SKM-1 (cell line): ENCODE results near the gene ENO2.
"Not testable (repeated sequence)": the region's sequence is repeated elsewhere in the genome, so short reads cannot be mapped to it uniquely, and the experiment has no call there.

Experiments used
- DNase-seq: peaks from one replicate; lab custom pipeline; 2025; ENCODE audit not compliant: unreplicated experiment; lab: John Stamatoyannopoulos, UW

Gene ENO2

GRCh38 chr12:6914246-6914946, at the start of gene ENO2:
Gene ENO2, plus strand, starts transcription at chr12:6914580. Its CDS starts 1,253 bp downstream, at chr12:6915833.
- DNase-seq, result no peak

DNA sequence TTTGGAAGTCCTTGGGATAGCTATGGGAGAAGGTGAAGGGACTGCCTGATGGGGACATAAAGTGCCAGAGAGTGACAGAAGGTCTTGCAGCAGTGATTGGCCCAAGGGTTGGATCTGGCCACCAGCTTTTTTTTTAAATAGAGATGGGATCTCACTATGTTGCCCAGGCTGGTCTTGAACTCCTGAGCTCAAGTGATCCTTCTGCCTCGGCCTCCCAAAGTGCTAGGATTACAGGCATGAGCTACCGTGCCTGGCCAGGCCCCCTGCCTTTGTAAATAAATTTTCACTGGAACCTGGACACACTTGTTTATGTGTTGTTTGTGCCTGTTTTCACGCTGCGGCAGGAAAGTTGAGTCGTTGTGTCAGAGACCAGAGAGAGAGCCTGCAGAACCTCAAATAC, 49.1 kb upstream of the ENO2 start:
- not testable (repeated sequence) for DNase-seq

DNA sequence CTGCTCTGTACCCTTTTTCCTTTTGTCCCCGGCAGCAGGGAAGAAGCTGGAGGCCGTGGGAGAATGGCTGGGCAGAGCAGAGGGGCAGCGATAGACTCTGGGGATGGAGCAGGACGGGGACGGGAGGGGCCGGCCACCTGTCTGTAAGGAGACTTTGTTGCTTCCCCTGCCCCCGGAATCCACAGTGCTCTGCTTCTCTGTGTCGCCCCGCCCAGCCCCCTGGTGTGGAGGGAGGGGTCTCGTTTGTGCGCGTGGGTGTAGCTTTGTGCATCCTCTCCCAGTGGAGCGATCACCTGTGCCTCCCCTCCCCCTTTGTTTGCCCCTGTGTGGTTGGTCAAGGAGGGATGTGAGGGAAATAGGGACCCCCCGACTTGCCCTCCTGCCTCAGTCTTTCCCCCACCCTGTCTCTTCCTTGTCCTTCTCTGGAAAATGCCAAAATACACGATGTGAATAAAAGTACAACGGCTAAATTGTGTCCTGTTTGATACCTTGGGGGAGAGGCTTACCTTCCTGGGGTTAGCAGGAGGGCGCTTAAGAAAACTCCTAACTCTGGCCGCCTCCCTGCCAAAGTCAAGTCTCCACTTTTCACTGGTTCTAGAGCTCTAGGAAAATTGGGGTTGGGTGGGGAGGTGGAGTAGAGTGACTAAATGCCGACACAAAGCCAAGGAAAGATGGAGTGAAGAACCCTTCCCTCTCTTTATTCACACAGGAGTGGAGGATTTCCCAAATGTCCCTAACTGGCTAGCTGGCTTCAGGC, 48.0 kb upstream of the ENO2 start:
- no peak for DNase-seq

GRCh38 chr12:6866920-6867412, 47.4 kb upstream of the ENO2 start:
- no peak for DNase-seq

DNA sequence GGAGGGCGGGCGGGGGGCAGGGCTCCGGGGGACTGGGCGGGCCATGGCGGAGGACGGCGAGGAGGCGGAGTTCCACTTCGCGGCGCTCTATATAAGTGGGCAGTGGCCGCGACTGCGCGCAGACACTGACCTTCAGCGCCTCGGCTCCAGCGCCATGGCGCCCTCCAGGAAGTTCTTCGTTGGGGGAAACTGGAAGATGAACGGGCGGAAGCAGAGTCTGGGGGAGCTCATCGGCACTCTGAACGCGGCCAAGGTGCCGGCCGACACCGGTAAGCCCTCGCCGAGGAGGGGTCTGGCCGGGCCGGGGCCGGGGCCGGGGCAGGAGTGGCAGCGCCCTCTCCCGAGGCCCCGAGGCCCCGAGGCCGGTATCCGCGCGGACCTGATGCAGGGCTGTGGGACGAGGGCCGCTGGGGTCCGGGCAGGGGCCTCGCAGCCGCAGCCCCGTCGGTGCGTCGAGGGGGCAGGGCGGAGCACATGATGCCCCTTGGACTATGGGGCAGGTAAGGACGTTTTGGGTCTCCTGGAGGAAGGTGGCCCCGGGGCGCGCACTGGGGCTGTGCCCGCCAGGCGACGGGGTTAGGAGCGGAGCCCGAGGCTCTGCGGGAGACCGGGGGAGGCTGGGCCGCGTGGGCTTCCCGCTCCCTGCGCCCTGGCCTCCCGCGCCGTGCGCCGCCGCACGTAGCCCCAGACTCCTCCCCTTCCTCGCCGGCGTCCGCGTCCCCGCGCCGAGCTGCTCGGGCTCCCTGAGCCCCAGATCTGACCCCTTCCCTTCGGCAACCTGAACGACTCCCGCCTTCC, 46.8 kb upstream of the ENO2 start, which contains the start of gene TPI1:
TPI1 (plus strand) TSS at position 119 of the 798 bp plus-strand sequence; CDS start at position 155, 36 bp downstream.
- peak; percentile 21 for DNase-seq

DNA sequence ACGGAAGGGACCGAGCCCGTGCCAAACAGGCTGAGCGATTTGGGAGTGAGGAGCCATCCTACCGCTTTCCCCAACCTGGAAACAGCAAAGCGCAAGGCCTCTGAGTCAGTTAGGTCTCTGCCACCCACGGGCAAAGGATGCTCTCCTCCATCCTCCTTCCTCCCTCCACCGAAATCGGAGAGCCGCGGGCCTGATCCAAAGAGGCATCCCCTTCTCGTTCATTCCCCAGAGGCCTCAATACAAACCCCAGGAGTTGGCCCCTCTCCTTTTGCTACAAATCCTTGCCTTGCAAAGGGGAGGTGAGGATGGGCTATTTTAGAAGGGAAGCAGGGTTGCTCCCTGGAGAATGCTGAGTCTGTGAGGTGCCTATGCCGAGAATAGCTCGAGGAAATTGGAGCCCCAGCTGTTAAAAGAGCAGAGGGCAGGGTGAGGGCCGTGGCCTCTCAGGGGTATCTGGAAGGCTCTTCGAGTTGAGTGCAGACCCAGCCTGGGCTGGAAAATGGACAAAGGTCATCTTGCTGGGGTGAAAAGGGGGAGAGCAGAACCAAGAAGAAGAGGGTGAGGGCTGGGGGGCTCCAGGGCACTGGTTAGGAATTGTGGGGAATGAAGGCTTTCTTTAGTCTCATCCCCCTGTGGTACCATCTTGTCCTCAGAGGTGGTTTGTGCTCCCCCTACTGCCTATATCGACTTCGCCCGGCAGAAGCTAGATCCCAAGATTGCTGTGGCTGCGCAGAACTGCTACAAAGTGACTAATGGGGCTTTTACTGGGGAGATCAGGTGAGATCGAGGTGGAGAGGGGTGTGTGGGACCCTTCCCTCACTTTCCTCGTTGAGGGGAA, 46.0 kb upstream of the ENO2 start:
- no peak for DNase-seq

DNA sequence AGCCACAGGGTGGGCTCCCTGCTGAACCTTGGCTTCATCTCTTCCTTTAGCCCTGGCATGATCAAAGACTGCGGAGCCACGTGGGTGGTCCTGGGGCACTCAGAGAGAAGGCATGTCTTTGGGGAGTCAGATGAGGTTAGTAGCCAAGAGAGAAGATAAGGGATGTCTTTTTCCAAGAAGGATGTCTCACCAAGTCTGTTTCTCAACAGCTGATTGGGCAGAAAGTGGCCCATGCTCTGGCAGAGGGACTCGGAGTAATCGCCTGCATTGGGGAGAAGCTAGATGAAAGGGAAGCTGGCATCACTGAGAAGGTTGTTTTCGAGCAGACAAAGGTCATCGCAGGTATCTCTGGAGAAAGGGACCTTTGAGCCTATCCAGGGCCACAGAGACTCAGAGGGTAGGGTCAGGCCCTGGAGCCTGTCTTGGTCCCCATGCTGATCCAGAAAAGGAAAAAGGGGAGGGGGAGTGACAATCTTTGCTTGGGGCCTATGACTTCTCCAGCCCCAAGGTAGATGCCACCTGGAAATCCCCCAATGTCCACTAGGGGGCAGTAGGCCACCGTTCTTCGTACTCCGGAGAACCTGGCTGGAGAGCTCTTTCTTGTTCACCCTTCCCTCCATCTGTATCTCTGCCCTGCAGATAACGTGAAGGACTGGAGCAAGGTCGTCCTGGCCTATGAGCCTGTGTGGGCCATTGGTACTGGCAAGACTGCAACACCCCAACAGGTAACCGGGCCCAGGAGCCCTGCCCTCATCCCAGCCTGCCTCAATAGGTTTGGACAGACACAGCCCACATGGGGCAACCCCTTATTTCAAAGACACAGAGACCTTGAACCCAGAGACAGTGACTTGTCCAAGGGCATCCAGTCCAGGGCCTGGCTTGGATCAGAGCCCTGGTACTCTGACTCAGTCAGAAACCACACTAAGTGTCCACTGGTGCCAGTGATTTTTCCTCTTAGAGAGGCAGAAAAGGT, 45.0 kb upstream of the ENO2 start:
- peak; percentile 20 for DNase-seq

GRCh38 chr12:6870304-6870703, 44.1 kb upstream of the ENO2 start:
- not testable (repeated sequence) for DNase-seq

- no peak for DNase-seq
These were observed 43.1 kb upstream of the ENO2 start for GRCh38 chr12:6871052-6871957.

DNA sequence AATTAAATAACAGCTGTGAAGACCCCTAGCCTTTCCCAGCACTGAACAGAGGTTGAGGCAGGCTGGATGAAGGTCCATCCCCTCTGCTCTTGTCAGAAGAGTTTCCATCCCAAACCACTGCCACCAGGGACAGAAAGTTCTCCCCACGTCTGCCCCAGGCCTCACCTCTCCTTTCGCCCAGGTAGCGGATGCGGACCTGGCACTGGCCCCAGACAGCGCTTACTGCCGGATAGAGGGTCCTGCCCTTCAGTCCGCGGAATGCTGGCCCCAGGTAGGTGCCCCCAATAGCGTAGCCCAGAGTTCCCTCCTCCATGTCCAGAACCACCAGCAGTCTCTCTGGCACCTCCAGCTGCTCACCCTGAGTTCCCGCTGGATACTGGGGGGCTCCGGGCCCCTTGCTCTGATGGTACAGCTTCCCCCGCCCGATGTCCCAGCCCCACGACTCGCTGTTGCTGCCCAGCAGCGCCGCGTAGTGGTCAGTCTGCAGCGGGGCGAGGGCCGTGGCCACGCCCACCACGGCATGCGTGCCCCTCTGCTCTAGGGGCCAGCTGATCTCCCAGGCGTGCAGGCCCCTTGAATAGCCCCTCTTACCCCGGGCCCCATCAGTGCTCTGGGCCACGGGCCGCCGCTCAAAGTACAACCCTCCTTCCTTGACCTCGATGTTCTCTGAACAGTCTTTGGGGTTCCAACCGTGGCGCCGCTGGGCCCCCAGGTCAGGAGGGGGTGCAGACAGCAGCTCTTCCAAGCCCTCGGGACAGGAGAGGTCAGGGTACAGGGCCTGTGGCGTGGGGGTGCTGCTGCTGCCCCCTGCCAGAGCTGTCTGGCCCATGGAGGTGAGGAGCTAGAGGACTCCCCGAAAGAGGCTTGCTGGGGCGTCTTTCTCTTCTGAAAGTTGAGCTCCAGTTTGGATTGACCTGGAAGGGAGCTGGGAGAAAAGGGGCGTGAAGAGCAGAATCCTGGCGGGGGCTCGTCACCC, 42.0 kb upstream of the ENO2 start:
- no peak for DNase-seq

DNA sequence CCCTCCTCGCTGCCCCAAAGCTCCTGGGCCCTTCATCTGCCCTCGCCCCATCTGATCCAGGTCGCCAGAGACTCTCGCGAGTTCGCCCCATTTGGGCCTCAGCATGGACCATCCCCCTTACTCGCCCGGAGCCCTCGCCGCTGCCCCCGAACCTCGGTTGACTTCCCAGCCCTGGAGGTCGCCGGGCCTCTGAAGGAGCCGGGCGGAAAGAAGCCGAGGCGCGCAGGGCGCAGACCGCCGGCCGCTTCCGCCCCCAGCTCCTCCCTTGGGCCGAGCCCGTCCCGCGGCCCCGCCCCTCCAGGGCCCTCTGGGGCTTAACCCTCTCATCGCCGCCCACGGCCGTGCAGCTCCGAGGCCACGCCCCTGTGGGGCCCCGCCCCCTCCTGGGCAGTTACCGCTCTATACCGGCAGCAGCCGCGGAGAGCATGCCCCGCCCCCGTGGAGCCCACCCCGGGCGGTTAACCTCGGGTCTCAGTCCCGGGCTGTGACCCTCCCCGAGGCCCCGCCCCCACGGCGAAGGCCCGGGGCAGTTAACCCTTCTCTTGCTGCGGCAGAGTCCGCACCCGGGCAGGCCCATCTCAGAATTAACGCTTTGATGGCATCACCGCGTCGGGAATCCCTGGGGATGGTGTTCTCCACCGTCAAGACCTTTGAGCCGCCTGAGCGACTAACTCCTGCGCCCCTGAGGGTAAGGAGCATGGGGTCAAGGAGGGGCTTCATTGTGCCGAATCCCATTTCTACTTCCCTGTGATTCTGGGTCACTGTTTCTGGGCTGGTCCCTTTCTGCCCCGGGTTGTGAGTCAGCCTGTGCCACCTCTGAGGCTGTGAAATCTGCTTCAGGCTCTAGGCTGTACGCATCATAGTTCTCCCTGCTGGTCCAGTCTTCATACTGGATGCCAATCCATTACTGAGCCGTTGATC, 41.0 kb upstream of the ENO2 start, which contains the start of gene SPSB2:
SPSB2 (minus strand) TSS at position 210 of the 921 bp plus-strand sequence. CDS start 402 bp downstream, outside the sequence.
- peak; percentile 80 for DNase-seq

GRCh38 chr12:6874015-6874368, 40.4 kb upstream of the ENO2 start:
- DNase-seq, result not testable (repeated sequence)

GRCh38 chr12:6879824-6880223, 34.6 kb upstream of the ENO2 start:
- DNase-seq, result not testable (repeated sequence)

GRCh38 chr12:6883252-6883651, 31.1 kb upstream of the ENO2 start:
- no peak for DNase-seq

DNA sequence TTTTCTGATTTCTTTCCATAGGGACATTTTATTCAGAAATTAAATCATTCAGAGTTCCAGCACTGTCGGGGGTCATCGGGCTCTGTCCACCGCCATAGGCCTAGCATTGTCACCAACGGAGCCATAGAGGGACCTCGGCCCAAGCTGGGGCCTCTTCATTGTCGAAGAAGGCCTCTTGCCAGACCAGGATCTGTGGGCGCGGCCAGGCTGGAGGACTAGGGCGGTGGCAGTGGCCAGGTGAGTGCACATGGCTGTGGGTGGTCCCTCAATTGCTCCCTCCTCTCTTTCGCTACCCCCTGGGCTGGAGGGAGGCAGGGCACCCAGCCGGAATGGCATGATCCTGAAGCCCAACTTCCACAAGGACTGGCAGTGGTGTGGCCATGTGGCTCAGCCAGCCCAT, 30.7 kb upstream of the ENO2 start:
- DNase-seq, result no peak

GRCh38 chr12:6884539-6884938, 29.8 kb upstream of the ENO2 start:
- DNase-seq, result no peak
